IMR-90 (cell line): ENCODE data around the gene C20orf202. TPM values are rescaled to one million over a fixed set of nuclear protein-coding genes. Genes with fewer than 3 reads are reported as not detected.
A peak's percentile ranks its signal among the peaks of the same experiment; 100 is the strongest.

ENCODE experiments used
- ATAC-seq: fragments of 200-7000 bp; cut with Tn5 transposase; 2 replicates; pipeline ENCODE4 v1.9.1; 2020; ENCODE audit warnings: low read depth, mild to moderate bottlenecking, moderate library complexity
- BruUV-seq: library from RNA; stranded (reverse); fragments of 400-500 nt; replicated peaks from 2 replicates; lab custom pipeline; 2021; lab: Mats Ljungman, UMichigan
- CTCF ChIA-PET: fragments of 300-600 bp; formaldehyde crosslinking; extraction: SDS; loops from one replicate; lab custom pipeline; 2021; ENCODE audit warnings: antibody characterized with exemption; lab: Yijun Ruan, JAX
- POLR2A ChIA-PET: fragments of 300-600 bp; sonication (Branson Sonifier 250); formaldehyde crosslinking; loops from one replicate; lab custom pipeline; 2022; ENCODE audit warnings: antibody characterized with exemption; ENCODE audit not compliant: unreplicated experiment; lab: Charles Lee
- DNase-seq: peaks from one replicate; pipeline ENCODE4 v3.0.0; 2013
- H2AFZ ChIP-seq: replicated peaks from 2 replicates; pipeline ENCODE3; 2013; ENCODE audit warnings: low read length, mild to moderate bottlenecking; ENCODE audit not compliant: poor library complexity
- H2AK5ac ChIP-seq: 2 replicates; pipeline ENCODE4 v1.6.1; 2013; ENCODE audit warnings: low read depth, low read length, inconsistent platforms
- H2AK9ac ChIP-seq: replicated peaks from 2 replicates; pipeline ENCODE3; 2013; ENCODE audit warnings: mild to moderate bottlenecking, low read depth, low read length, moderate library complexity; ENCODE audit not compliant: poor library complexity
- H2BK120ac ChIP-seq: 2 replicates; pipeline ENCODE4 v1.6.1; 2013; ENCODE audit warnings: low read depth, low read length, inconsistent platforms
- H2BK15ac ChIP-seq: 3 replicates; pipeline ENCODE4 v1.6.1; 2013; ENCODE audit warnings: low read depth, low read length, inconsistent platforms
- H2BK20ac ChIP-seq: 2 replicates; pipeline ENCODE4 v1.6.1; 2013; ENCODE audit warnings: low read depth, mild to moderate bottlenecking, inconsistent platforms, low read length, moderate library complexity
- H2BK5ac ChIP-seq: 2 replicates; pipeline ENCODE4 v1.6.1; 2013; ENCODE audit warnings: mild to moderate bottlenecking, low read depth, low read length, inconsistent platforms; ENCODE audit not compliant: poor library complexity, severe bottlenecking
- H3K14ac ChIP-seq: replicated peaks from 2 replicates; pipeline ENCODE4 v1.6.1; 2013; ENCODE audit warnings: low read depth, low read length, inconsistent platforms
- H3K18ac ChIP-seq: 2 replicates; pipeline ENCODE4 v1.6.1; 2013; ENCODE audit warnings: low read depth, low read length, control low read depth
- H3K23ac ChIP-seq: 2 replicates; pipeline ENCODE4 v1.6.1; 2013; ENCODE audit warnings: low read depth, low read length, inconsistent platforms
- H3K27ac ChIP-seq: 2 replicates; pipeline ENCODE4 v1.5.1; 2013; ENCODE audit warnings: mild to moderate bottlenecking, control low read depth, low read length; ENCODE audit not compliant: insufficient read depth
- H3K27me3 ChIP-seq: 2 replicates; pipeline ENCODE4 v1.6.1; 2013; ENCODE audit warnings: low read length; ENCODE audit not compliant: control insufficient read depth, insufficient read depth
- H3K36me3 ChIP-seq: 2 replicates; pipeline ENCODE4 v1.6.1; 2013; ENCODE audit warnings: low read length, mixed read lengths; ENCODE audit not compliant: control insufficient read depth, insufficient read depth
- H3K4ac ChIP-seq: 2 replicates; pipeline ENCODE4 v1.6.1; 2013; ENCODE audit warnings: low read depth, low read length, inconsistent platforms
- H3K4me1 ChIP-seq: 2 replicates; pipeline ENCODE4 v1.6.1; 2013; ENCODE audit warnings: low read length, mixed read lengths; ENCODE audit not compliant: control insufficient read depth, insufficient read depth
- H3K4me2 ChIP-seq: 2 replicates; pipeline ENCODE4 v1.6.1; 2013; ENCODE audit warnings: low read depth, mild to moderate bottlenecking, control low read depth, low read length, moderate library complexity
- H3K4me3 ChIP-seq: 2 replicates; pipeline ENCODE4 v1.5.1; 2013; ENCODE audit warnings: low read depth, mild to moderate bottlenecking, control low read depth, low read length, moderate library complexity; ENCODE audit not compliant: insufficient read depth
- H3K56ac ChIP-seq: 2 replicates; pipeline ENCODE4 v1.6.1; 2013; ENCODE audit warnings: low read length, inconsistent platforms; ENCODE audit not compliant: insufficient read depth; ENCODE audit errors: extremely low read depth
- H3K79me1 ChIP-seq, 2 experiments: 2 replicates each; pipeline ENCODE4 v1.6.1; 2013; ENCODE audit warnings: low read length in 2 of 2, inconsistent platforms in 1 of 2, low read depth in 1 of 2
- H3K9ac ChIP-seq: 2 replicates; pipeline ENCODE4 v1.6.1; 2013; ENCODE audit warnings: low read depth, low read length, control low read depth
- H3K9me1 ChIP-seq: 2 replicates; pipeline ENCODE4 v1.6.1; 2013; ENCODE audit warnings: low read length, inconsistent platforms; ENCODE audit not compliant: insufficient read depth
- H3K9me3 ChIP-seq: 2 replicates; pipeline ENCODE4 v1.6.1; 2013; ENCODE audit warnings: low read length; ENCODE audit not compliant: control insufficient read depth, insufficient read depth
- H4K20me1 ChIP-seq: 2 replicates; pipeline ENCODE4 v1.6.1; 2013; ENCODE audit warnings: low read length, inconsistent platforms; ENCODE audit not compliant: insufficient read depth
- H4K5ac ChIP-seq: 2 replicates; pipeline ENCODE4 v1.6.1; 2013; ENCODE audit warnings: mild to moderate bottlenecking, low read depth, low read length, control low read depth
- H4K8ac ChIP-seq, 2 experiments: 2 replicates each; pipeline ENCODE4 v1.6.1; 2013; ENCODE audit warnings: low read depth in 2 of 2, low read length in 2 of 2, control low read depth in 1 of 2, inconsistent platforms in 1 of 2
- H4K91ac ChIP-seq: 2 replicates; pipeline ENCODE4 v1.6.1; 2013; ENCODE audit warnings: low read depth, low read length, inconsistent platforms; ENCODE audit not compliant: insufficient read depth
- MAFK ChIP-seq: IDR thresholded peaks from 2 replicates; pipeline ENCODE4 v1.6.1; 2012; ENCODE audit warnings: low read depth, low read length, improper control_type of control experiment
- MAZ ChIP-seq: IDR thresholded peaks from 2 replicates; pipeline ENCODE4 v1.6.1; 2012; ENCODE audit warnings: low read depth, mild to moderate bottlenecking, low read length, improper control_type of control experiment, moderate library complexity, borderline replicate concordance
- NFE2L2 ChIP-seq: fragments of 150-350 bp; IDR thresholded peaks from 2 replicates; pipeline ENCODE4 v1.6.1; 2016; ENCODE audit warnings: low read depth, mild to moderate bottlenecking, low read length
- POLR2A ChIP-seq: IDR thresholded peaks from 2 replicates; pipeline ENCODE4 v1.6.1; 2012; ENCODE audit warnings: mild to moderate bottlenecking, low read depth, low read length
- RAD21 ChIP-seq: IDR thresholded peaks from 2 replicates; pipeline ENCODE4 v1.6.1; 2012; ENCODE audit warnings: low read length, improper control_type of control experiment
- RFX5 ChIP-seq: IDR thresholded peaks from 2 replicates; pipeline ENCODE4 v1.8.0; 2012; ENCODE audit warnings: low read depth, mild to moderate bottlenecking, low read length, moderate library complexity
- USF2 ChIP-seq: fragments of 150-350 bp; IDR thresholded peaks from 2 replicates; pipeline ENCODE4 v1.6.1; 2017; ENCODE audit warnings: mild to moderate bottlenecking, antibody characterized with exemption, low read length, low read depth
- WGBS, 2 experiments: methylation state at CpG; one replicate each; pipeline versions ENCODE4 v1.1.5 to v1.1.7; 2013; ENCODE audit warnings: missing lambda C conversion rate in 2 of 2; ENCODE audit not compliant: insufficient read length in 1 of 2; ENCODE audit errors: extremely low coverage in 2 of 2; 5-methylcytosine and 5-hydroxymethylcytosine counted together
- dilution Hi-C: fragments of 300-500 bp; cut with HindIII; formaldehyde crosslinking; loops from one replicate; pipeline ENCODE4 v1.14.3; 2018; ENCODE audit warnings: low sequenced_read_pairs; ENCODE audit not compliant: unreplicated experiment
- in situ Hi-C: fragments of 300-500 bp; cut with MboI; formaldehyde crosslinking; loops from 3 replicates; pipeline ENCODE4 v1.14.3; 2019; ENCODE audit warnings: low sequenced_read_pairs, inconsistent platforms, mixed read lengths
- intact Hi-C: fragments of 100-400 bp; cut with micrococcal nuclease; formaldehyde crosslinking; loops from 2 replicates; pipeline ENCODE4 v1.10.0; 2022
- polyA plus RNA-seq, 3 experiments: library from polyadenylated mRNA; depleted of rRNA; stranded (reverse); fragments of >200 nt; gene quantifications; 2 replicates each; pipeline ENCODE4 v1.2.3, GENCODE V29; 2012; ENCODE audit warnings: low replicate concordance in 1 of 3
- total RNA-seq: library from RNA; depleted of rRNA; stranded (reverse); fragments of >200 nt; gene quantifications from 2 replicates; pipeline ENCODE4 v1.2.3, GENCODE V29; 2012
- TF ChIP-seq, protein P1 (sequence below): fragments of 150-350 bp; IDR thresholded peaks from 2 replicates; pipeline ENCODE4 v1.6.1; 2016; ENCODE audit warnings: low read depth, mild to moderate bottlenecking, low read length, moderate library complexity, borderline replicate concordance

Gene C20orf202
- total and polyA plus RNA-seq, 2 of the 4 experiments (the other 2 are of a cell fraction) = not detected

- in situ Hi-C loops = no loop called here
- peaks cover 50% of the 10 kb centered on the region for H3K27me3 ChIP-seq
Observed at GRCh38 chr20:1188347-1188746, 14.9 kb upstream of the C20orf202 start.

More at GRCh38 chr20:1188347-1188746, 14.9 kb upstream of the C20orf202 start:
- TF ChIP-seq RFX5 (no peak), MAZ (no peak), NFE2L2 (no peak), MAFK (no peak), RAD21 (no peak), POLR2A (no peak), USF2 (no peak)
- TF ChIP-seq, protein P1, sequence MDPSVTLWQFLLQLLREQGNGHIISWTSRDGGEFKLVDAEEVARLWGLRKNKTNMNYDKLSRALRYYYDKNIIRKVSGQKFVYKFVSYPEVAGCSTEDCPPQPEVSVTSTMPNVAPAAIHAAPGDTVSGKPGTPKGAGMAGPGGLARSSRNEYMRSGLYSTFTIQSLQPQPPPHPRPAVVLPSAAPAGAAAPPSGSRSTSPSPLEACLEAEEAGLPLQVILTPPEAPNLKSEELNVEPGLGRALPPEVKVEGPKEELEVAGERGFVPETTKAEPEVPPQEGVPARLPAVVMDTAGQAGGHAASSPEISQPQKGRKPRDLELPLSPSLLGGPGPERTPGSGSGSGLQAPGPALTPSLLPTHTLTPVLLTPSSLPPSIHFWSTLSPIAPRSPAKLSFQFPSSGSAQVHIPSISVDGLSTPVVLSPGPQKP = no peak
- Histone ChIP-seq H3K14ac (no peak overlapping the region), H4K5ac (no peak overlapping the region), H3K27ac (no peak overlapping the region), H3K4ac (no peak overlapping the region), H3K4me3 (no peak overlapping the region), H2AFZ (no peak overlapping the region), H4K20me1 (no peaks in the 10 kb centered on the region; the same call in 1 of the 2 replicates), H2AK9ac (no peak overlapping the region), H3K36me3 (no peaks in the 10 kb centered on the region), H3K4me2 (no peak overlapping the region), H2BK20ac (no peak overlapping the region), H4K8ac (no peak overlapping the region), H3K56ac (no peak overlapping the region), H4K91ac (no peak overlapping the region), H2BK5ac (peak overlapping the region; percentile 92), H2BK15ac (no peak overlapping the region), H3K79me1 (no peaks in the 10 kb centered on the region), H3K18ac (no peak overlapping the region), H2AK5ac (no peak overlapping the region), H3K23ac (no peak overlapping the region), H3K4me1 (no peaks in the 10 kb centered on the region), H3K9me1 (peaks cover 3% of the 10 kb centered on the region; the same call in 1 of the 2 replicates), H3K9ac (no peak overlapping the region), H2BK120ac (no peak overlapping the region), H3K9me3 (no peaks in the 10 kb centered on the region)
- BruUV-seq = no TSS peak
- ATAC-seq (no peak), DNase-seq (no peak)
- dilution Hi-C loops (no loop called here), intact Hi-C loops (no loop called here)
- ChIA-PET CTCF (no interaction called here), POLR2A (no interaction called here)
- WGBS, 2 experiments = no CpG with 5 or more reads among the region's 1 CpG
